Renal cortex interstitium (tissue), 11 donors: Measurements from ENCODE around the gene KCNQ1. TPM values are rescaled to one million over a fixed set of nuclear protein-coding genes. Genes with fewer than 3 reads are reported as not detected.

Experiments used
- DNase-seq, 11 donors: peaks; one replicate each; pipeline ENCODE4 v3.0.0-alpha.2; 2013; ENCODE audit warnings: low read depth in 9 of 11, low spot score in 4 of 11; ENCODE audit errors: extremely low read depth in 1 of 11
- polyA plus RNA-seq, 3 donors: library from polyadenylated mRNA; unstranded; fragments of 120-200 nt; gene quantifications; one replicate each; pipeline ENCODE4 v1.2.1, GENCODE V29; 2013; ENCODE audit not compliant: insufficient read length in 3 of 3

KCNQ1 gene
- polyA plus RNA-seq, 3 donors, result 9.2 to 13.2 (median 10.6) TPM

GRCh38 chr11:2420502-2421225 is 24.1 kb upstream of the KCNQ1 start:
- DNase-seq, result peak in 10 of 11 donors; percentile 63 to 81 (median 75)

- no peak for DNase-seq
These were observed 23.4 kb upstream of the KCNQ1 start for GRCh38 chr11:2421226-2421994.

- DNase-seq, result no peak
These were observed 22.8 kb upstream of the KCNQ1 start for GRCh38 chr11:2421996-2422395.

GRCh38 chr11:2422461-2423156 is 22.2 kb upstream of the KCNQ1 start:
- DNase-seq, result no peak

- DNase-seq, result no peak
These were observed 21.4 kb upstream of the KCNQ1 start for GRCh38 chr11:2423157-2424025.

GRCh38 chr11:2424811-2425495 is 19.9 kb upstream of the KCNQ1 start:
- DNase-seq, result no peak

GRCh38 chr11:2425506-2425905 is 19.3 kb upstream of the KCNQ1 start:
- no peak for DNase-seq

- no peak for DNase-seq
These were observed 18.6 kb upstream of the KCNQ1 start for GRCh38 chr11:2426221-2426620.

DNA sequence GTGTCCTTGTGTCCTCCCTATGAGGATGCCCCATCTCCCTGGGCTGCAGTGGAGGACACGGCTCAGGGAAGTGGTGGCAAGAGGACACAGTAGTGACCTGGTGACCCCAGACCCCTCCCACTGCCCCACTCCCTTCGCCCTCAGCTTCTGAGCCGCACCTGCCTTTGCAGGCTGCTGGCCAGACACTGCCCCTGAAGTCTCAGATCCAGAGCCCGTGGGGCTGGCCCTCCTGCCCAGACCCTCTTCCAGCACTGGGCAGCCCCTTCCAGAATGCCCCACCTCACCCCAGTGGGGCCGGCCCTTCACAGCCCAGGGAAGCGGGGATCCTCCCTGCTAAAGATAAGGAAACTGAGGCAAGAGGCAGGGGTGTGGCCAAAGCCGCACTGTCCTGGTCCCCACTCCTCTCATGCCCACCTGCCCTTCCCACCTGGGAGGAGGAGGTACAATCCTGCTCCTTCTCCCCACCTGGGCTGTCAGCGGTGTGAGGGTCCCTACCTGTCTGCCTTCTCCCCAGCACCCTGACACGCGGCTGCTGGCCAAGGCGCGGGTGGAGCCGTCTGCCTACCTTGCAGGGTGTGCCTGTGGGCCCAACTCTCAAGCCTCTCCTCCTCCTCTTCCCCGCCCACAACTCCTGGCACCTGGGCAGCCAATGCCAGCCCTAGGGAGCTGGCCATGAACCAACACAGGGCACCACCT is 17.8 kb upstream of the KCNQ1 start:
- no peak for DNase-seq

- DNase-seq, result no peak
These were observed 17.0 kb upstream of the KCNQ1 start for GRCh38 chr11:2427721-2428321.

- peak in 1 of 11 donors; percentile 43 for DNase-seq
These were observed 16.4 kb upstream of the KCNQ1 start for GRCh38 chr11:2428322-2428795.

DNA sequence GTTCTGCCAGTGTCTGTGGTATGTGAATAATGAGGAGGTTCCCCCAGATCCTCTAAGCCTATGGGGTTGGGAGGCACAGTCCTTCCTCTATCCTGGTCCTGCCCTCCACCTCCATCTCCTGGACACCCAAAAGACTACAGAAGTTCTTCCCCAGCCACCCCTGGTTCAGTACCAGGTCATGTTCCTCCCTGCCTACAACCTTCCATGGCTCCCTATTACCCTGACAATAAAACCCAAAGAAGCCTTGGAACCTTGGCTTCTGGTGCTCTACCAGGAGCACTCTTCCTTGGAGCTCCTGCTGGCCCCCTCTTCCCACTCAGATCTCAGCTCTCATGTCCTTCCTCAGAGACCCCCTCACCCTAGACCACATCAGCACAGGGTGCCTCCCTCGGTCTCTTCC is 13.4 kb upstream of the KCNQ1 start:
- no peak for DNase-seq

GRCh38 chr11:2432171-2432621 is 12.6 kb upstream of the KCNQ1 start:
- no peak for DNase-seq

DNA sequence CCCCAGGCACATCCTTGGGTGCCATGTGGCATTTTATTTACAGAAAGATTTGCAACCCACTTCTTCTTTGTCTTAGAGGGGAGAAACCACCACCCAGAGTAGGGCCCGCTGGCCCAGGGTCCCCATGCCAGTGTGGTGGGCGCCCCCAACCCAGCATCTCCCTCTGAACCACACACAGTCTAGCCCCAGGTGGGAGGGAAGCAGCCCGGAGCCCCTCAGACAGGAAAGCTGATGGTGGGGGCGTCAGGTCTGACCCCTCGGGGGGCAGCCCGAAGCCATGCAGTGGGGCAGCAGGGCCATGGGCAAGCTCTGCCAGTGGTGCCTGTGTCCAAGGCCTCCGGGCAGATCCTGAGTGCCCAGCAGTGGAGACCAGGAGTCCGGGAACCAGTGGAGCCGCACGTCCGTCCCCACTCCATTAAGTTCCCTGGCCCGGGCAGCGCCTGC is 12.2 kb upstream of the KCNQ1 start:
- no peak for DNase-seq

DNA sequence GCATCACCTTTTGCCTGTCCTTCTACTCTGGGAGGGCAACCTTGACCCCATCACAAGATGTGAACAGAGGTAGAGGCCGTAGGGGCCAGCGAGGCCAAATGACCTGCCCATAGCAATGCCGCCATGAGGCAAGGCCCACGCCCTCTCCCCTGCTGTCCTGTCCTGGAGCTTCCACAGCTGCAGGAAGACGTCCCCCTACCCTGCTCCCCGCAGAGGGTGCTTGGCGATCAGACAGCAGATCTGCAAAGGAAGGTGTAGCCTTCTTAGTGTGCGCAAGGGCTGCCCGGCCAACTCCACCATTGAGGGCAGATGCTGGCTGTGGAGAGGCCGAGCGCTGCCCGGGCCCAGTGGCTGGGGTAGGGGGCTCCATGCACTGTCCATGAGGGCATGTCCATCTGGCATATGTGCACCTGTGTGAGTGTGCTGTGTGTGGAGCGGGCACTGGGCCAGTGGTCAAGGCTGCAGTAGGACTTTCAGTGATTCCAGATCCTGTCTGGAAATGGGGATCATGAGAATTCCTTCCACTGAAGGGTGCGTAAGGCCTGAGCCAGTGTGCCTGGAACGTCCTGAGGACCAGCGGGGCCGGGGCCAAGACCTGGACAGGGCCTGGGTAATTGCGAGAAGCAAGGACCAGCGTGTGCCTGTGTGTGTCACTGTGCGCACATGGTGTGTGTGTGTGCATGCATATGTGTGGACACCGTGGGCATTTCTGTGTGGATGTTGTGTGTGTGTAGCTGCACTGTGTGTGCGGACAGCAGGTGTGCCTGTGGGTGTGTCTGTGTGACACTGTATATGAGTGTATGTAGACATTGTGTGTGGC is 11.5 kb upstream of the KCNQ1 start:
- DNase-seq, result no peak

DNA sequence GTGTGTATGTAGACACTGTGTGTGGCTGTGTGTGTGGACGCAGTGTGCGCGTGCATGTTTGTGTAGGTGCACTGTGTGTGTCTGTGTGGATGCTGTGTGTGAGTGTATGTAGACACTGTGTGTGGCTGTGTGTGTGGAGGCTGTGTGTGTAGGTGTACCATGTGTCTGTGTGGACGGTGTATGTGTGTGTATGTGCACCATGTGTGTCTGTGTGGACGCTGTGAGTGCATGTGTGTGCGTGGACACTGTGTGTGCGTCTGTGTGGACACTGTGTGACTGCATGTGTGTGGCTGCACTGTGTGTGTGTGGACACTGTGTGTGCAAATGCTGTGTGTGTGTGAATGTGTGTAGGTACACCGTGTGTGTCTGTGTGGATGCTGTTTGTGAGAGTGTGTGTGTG is 10.8 kb upstream of the KCNQ1 start:
- no peak for DNase-seq
